K562 (cell line): ENCODE measurements around the gene NPC1L1. TPM values are rescaled to one million over a fixed set of nuclear protein-coding genes. Genes with fewer than 3 reads are reported as not detected.

Experiments
- ATAC-seq: fragments of 200-7000 bp; cut with Tn5 transposase; 3 replicates; pipeline ENCODE4 v1.9.1; 2020; ENCODE audit warnings: moderate library complexity
- BruUV-seq: library from RNA; stranded (reverse); fragments of 400-500 nt; replicated peaks from 2 replicates; lab custom pipeline; 2021; lab: Mats Ljungman, UMichigan
- CTCF ChIA-PET: fragments of 300-600 bp; formaldehyde crosslinking; extraction: SDS; loops from one replicate; lab custom pipeline; 2021; ENCODE audit warnings: low intra/inter-chr PET ratio; lab: Yijun Ruan, JAX
- POLR2A ChIA-PET: fragments of 300-600, 350-650 bp; sonication (Branson Sonifier 250); formaldehyde crosslinking; extraction: SDS; loops from one replicate; lab custom pipeline; 2021; ENCODE audit warnings: antibody characterized with exemption, inconsistent platforms; lab: Yijun Ruan, JAX
- DNase-seq, 4 experiments: peaks; one replicate each; pipeline versions ENCODE4 v3.0.0 to v3.0.0-alpha.2; 2011 to 2018; ENCODE audit warnings: low spot score in 3 of 4, mixed read lengths in 3 of 4; ENCODE audit errors: extremely low read depth in 1 of 4
- FAIRE-seq: peaks from 2 replicates; lab custom pipeline; 2011; peaks lifted over from hg19 to GRCh38; lab: Jason Lieb, UNC
- H2AFZ ChIP-seq: 2 replicates; pipeline ENCODE4 v1.6.0; 2011; ENCODE audit warnings: low read depth, low read length, control low read depth, inconsistent platforms
- H3K27ac ChIP-seq: fragments of 200-600 bp; 3 replicates; pipeline ENCODE4 v1.8.0; 2011; ENCODE audit warnings: low read depth, mild to moderate bottlenecking, control low read depth, inconsistent platforms, low read length, moderate library complexity, mixed read lengths; ENCODE audit errors: extremely low read depth
- H3K27me3 ChIP-seq, 2 experiments: fragments of 300-600 bp in 1 of 2; 2 replicates in 1 of 2; 3 replicates in 1 of 2; pipeline versions ENCODE4 v1.6.0 to v1.8.0; 2011; ENCODE audit warnings: inconsistent platforms in 2 of 2, low read length in 2 of 2, mild to moderate bottlenecking in 1 of 2, mixed read lengths in 1 of 2, moderate library complexity in 1 of 2; ENCODE audit not compliant: control insufficient read depth in 2 of 2, insufficient read depth in 2 of 2
- H3K36me3 ChIP-seq: fragments of 300-600 bp; 3 replicates; pipeline ENCODE4 v1.8.0; 2011; ENCODE audit warnings: mild to moderate bottlenecking, low read length, inconsistent platforms; ENCODE audit not compliant: control insufficient read depth, insufficient read depth
- H3K4me1 ChIP-seq, 2 experiments: fragments of 200-600 bp in 1 of 2; replicated peaks in 1 of 2; 2 replicates in 1 of 2; 3 replicates in 1 of 2; pipeline versions ENCODE4 v1.5.1 to v1.8.0; 2011; ENCODE audit warnings: inconsistent platforms in 2 of 2, low read length in 2 of 2, mild to moderate bottlenecking in 1 of 2, mixed read lengths in 1 of 2, moderate library complexity in 1 of 2; ENCODE audit not compliant: control insufficient read depth in 2 of 2, insufficient read depth in 2 of 2
- H3K4me2 ChIP-seq: 2 replicates; pipeline ENCODE4 v1.6.1; 2011; ENCODE audit warnings: low read length, control low read depth, inconsistent platforms, mixed read lengths; ENCODE audit not compliant: insufficient read depth
- H3K4me3 ChIP-seq: fragments of 200-600 bp; sonication (generic), shearing (Covaris generic); 2 replicates; pipeline ENCODE4 v1.5.1; 2016; ENCODE audit warnings: control low read depth, inconsistent platforms
- H3K79me2 ChIP-seq: fragments of 200-600 bp; 3 replicates; pipeline ENCODE4 v1.8.0; 2011; ENCODE audit warnings: low read length, inconsistent platforms; ENCODE audit not compliant: control insufficient read depth, insufficient read depth
- H3K9ac ChIP-seq, 2 experiments: 2 replicates each; pipeline versions ENCODE4 v1.6.0 to v1.6.1; 2011; ENCODE audit warnings: low read depth in 2 of 2, low read length in 2 of 2, control low read depth in 1 of 2, inconsistent platforms in 1 of 2, mild to moderate bottlenecking in 1 of 2, mixed read lengths in 1 of 2; ENCODE audit not compliant: insufficient read depth in 1 of 2
- H3K9me1 ChIP-seq: one replicate; pipeline ENCODE4 v1.6.0; 2011; ENCODE audit warnings: inconsistent platforms, mild to moderate bottlenecking, low read length, moderate library complexity; ENCODE audit not compliant: control insufficient read depth, insufficient read depth
- H3K9me3 ChIP-seq: replicated peaks from 2 replicates; pipeline ENCODE4 v1.5.1; 2011; ENCODE audit warnings: low read depth, low read length, inconsistent platforms; ENCODE audit not compliant: control insufficient read depth, insufficient read depth
- H4K20me1 ChIP-seq: replicated peaks from 2 replicates; pipeline ENCODE4 v1.6.1; 2011; ENCODE audit warnings: low read length, inconsistent platforms, mixed read lengths; ENCODE audit not compliant: control insufficient read depth, insufficient read depth
- CBFA2T3 ChIP-seq: fragments of 450-650 bp; IDR thresholded peaks from 2 replicates; pipeline ENCODE4 v1.6.1; 2017
- E4F1 ChIP-seq: fragments of 250-450 bp; sonication (Bioruptor Pico); IDR thresholded peaks from 2 replicates; pipeline ENCODE4 v1.5.0; 2021; ENCODE audit warnings: mild to moderate bottlenecking, borderline replicate concordance
- KAT7 ChIP-seq: sonication (generic); formaldehyde crosslinking; IDR thresholded peaks from 2 replicates; pipeline ENCODE4 v1.8.0; 2022; ENCODE audit warnings: missing genetic modification reagents, mild to moderate bottlenecking, borderline replicate concordance
- POLR2H ChIP-seq: IDR thresholded peaks from 2 replicates; pipeline ENCODE4 v1.6.1; 2016; ENCODE audit warnings: missing genetic modification characterization, low read depth, mild to moderate bottlenecking, control low read depth, missing compliant biosample characterization, moderate library complexity
- RBM14 ChIP-seq: fragments of 200-400 bp; formaldehyde crosslinking; IDR thresholded peaks from 2 replicates; pipeline ENCODE4 v1.6.1; 2018; ENCODE audit warnings: low read depth, mild to moderate bottlenecking, low read length, moderate library complexity, borderline replicate concordance; ENCODE audit not compliant: insufficient read depth
- SMAD2 ChIP-seq: fragments of 150-350 bp; IDR thresholded peaks from 2 replicates; pipeline ENCODE4 v1.6.1; 2014; ENCODE audit warnings: low read depth, mild to moderate bottlenecking, low read length
- SRF ChIP-seq, 2 experiments: fragments of 250-450, 450-650 bp in 1 of 2; sonication (Bioruptor Pico) in 1 of 2; sonication (generic) in 1 of 2; formaldehyde crosslinking; IDR thresholded peaks; 2 replicates each; pipeline versions ENCODE4 v1.5.0 to v1.5.1; 2020 to 2022; ENCODE audit warnings: mild to moderate bottlenecking in 1 of 2, missing genetic modification reagents in 1 of 2
- TAL1 ChIP-seq: fragments of 450-650 bp; IDR thresholded peaks from 2 replicates; pipeline ENCODE4 v1.6.1; 2016; ENCODE audit warnings: mild to moderate bottlenecking
- TBL1XR1 ChIP-seq, 2 experiments: IDR thresholded peaks; 2 replicates each; pipeline ENCODE4 v1.6.1; 2012; ENCODE audit warnings: improper control_type of control experiment in 2 of 2, low read length in 2 of 2, mild to moderate bottlenecking in 1 of 2
- TCF3 ChIP-seq: sonication (generic); formaldehyde crosslinking; IDR thresholded peaks from 2 replicates; pipeline ENCODE4 v1.4.0; 2020; ENCODE audit warnings: mild to moderate bottlenecking, missing genetic modification reagents
- ZFP1 ChIP-seq: fragments of 450-650 bp; formaldehyde crosslinking; IDR thresholded peaks from 2 replicates; pipeline ENCODE4 v1.4.0; 2020; ENCODE audit warnings: mild to moderate bottlenecking, mixed read lengths
- ZNF696 ChIP-seq: fragments of 250-450 bp; sonication (Bioruptor Pico); conservative IDR thresholded peaks from 2 replicates; pipeline ENCODE4 v1.4.0; 2020; ENCODE audit warnings: mild to moderate bottlenecking, moderate library complexity
- WGBS: fragments of 100-300 bp; shearing (Covaris generic); methylation state at CpG from one replicate; pipeline ENCODE4 v1.1.6; 2016; ENCODE audit warnings: low coverage, mixed read lengths; ENCODE audit not compliant: insufficient coverage; ENCODE audit errors: missing lambda C conversion rate; 5-methylcytosine and 5-hydroxymethylcytosine counted together
- in situ Hi-C: fragments of 300-500 bp; cut with MboI; formaldehyde crosslinking; loops from 4 replicates; pipeline ENCODE4 v1.15.0; 2018; ENCODE audit warnings: inconsistent platforms, mixed read lengths
- intact Hi-C: fragments of 100-400 bp; cut with micrococcal nuclease; formaldehyde crosslinking; loops from 2 replicates; pipeline ENCODE4 v1.14.2; 2022
- polyA plus RNA-seq, 8 experiments: library from polyadenylated mRNA; depleted of rRNA in 4 of 8; stranded (reverse) in 5 of 8; unstranded in 3 of 8; fragments of >200 nt; fragmentation: Nextera tagmentation in 2 of 8; fragmentation: Illumina TruSeq in 1 of 8; extraction: Ambion mirVana in 2 of 8; extraction: Trizol in 1 of 8; gene quantifications; 2 replicates each; pipeline versions ENCODE4 v1.2.1 to v1.2.3, GENCODE V29; 2011 to 2014; ENCODE audit warnings: inconsistent platforms in 1 of 8, missing spikeins in 1 of 8
- total RNA-seq, 7 experiments: library from RNA; depleted of rRNA in 6 of 7; stranded (reverse); fragments of >200 nt in 6 of 7; fragmentation: Illumina TruSeq in 2 of 7; extraction: Trizol in 2 of 7; gene quantifications; 2 replicates each; pipeline versions ENCODE4 v1.2.1 to v1.2.3, GENCODE V29; 2011 to 2021; ENCODE audit warnings: low replicate concordance in 1 of 7

The NPC1L1 gene
- total and polyA plus RNA-seq, 9 of the 15 experiments (the other 6 are each of a cell fraction or from before 2014, with no cell fraction given), result 0.01 to 0.18 (median 0.07) TPM; not detected in 4

GRCh38 chr7:44505595-44505994 is 35.5 kb downstream of the NPC1L1 start:
- H3K79me2 ChIP-seq, result no peaks in the 10 kb centered on the region
- ATAC-seq, result no peak
- DNase-seq, result no peak
- H3K4me3 ChIP-seq, result no peak overlapping the region
- no peak for FAIRE-seq
- H3K27me3 ChIP-seq, result no peaks in the 10 kb centered on the region
- CTCF ChIA-PET, result no interaction called here
- no TSS peak for BruUV-seq
- H3K4me2 ChIP-seq, result no peak overlapping the region
- no peak overlapping the region for H3K27ac ChIP-seq
- POLR2A ChIA-PET, result interaction anchor here (0.5 kb wide), 1 partner anchor 784 kb away, joined by 3 read pairs; no protein-coding TSS in a partner anchor
- no peak for TF ChIP-seq ZFP1
- TF ChIP-seq TBL1XR1 (IDR thresholded peaks at IDR 0.05; ENCODE audit: low read length in 2 of 2), result no peak
- in situ Hi-C loops (no loop called here), intact Hi-C loops (no loop called here)
- H2AFZ ChIP-seq, result no peak overlapping the region
- no peaks in the 10 kb centered on the region for H3K4me1 ChIP-seq
- WGBS, result 8% methylated on average over 3 of the region's 3 CpGs
- no peaks in the 10 kb centered on the region for H3K9me1 ChIP-seq
- peaks cover 2% of the 10 kb centered on the region; the same call in 1 of the 2 replicates for H3K9me3 ChIP-seq
- H4K20me1 ChIP-seq, result no peaks in the 10 kb centered on the region
- no peaks in the 10 kb centered on the region for H3K36me3 ChIP-seq
- H3K9ac ChIP-seq, result no peak overlapping the region

- Histone ChIP-seq H3K4me3 (no peak overlapping the region), H3K4me1 (peaks cover 2 to 22% of the 10 kb centered on the region in 2 experiments; a peak in 3 of 5 replicates), H3K36me3 (no peaks in the 10 kb centered on the region), H3K27me3 (no peaks in the 10 kb centered on the region), H4K20me1 (no peaks in the 10 kb centered on the region), H3K9ac (no peak overlapping the region), H3K4me2 (peak overlapping the region; percentile 1; the same call in 1 of the 2 replicates), H2AFZ (peak overlapping the region; percentile 74), H3K27ac (no peak overlapping the region), H3K79me2 (no peaks in the 10 kb centered on the region), H3K9me1 (no peaks in the 10 kb centered on the region), H3K9me3 (no peaks in the 10 kb centered on the region)
- DNase-seq (peak in 1 of 4 experiments; percentile 17), ATAC-seq (peak; percentile 39), FAIRE-seq (peak; percentile 15)
- ChIA-PET POLR2A (interaction anchor here (0.7 to 1.1 kb wide), 2 partner anchors 14 to 36 kb away, joined by 3 to 4 read pairs; no protein-coding TSS in a partner anchor), CTCF (no interaction called here)
- intact Hi-C loops (loop anchor here (5.0 kb wide), 1 partner anchor 69 kb away; no protein-coding TSS in a partner anchor), in situ Hi-C loops (no loop called here)
- no TSS peak for BruUV-seq
- 7% methylated on average over 4 of the region's 4 CpGs for WGBS
- TF ChIP-seq TCF3 (CRISPR knock-in tag) (peak; percentile 59), SRF (CRISPR knock-in tag; IDR thresholded peaks at IDR 0.05) (peak in 1 of 2 experiments; percentile 50; a peak in 1 of 4 replicates), KAT7 (CRISPR knock-in tag) (no peak), POLR2H (no peak), E4F1 (CRISPR knock-in tag) (no peak), CBFA2T3 (peak; percentile 67), RBM14 (no peak), TAL1 (peak; percentile 42; the same call in 1 of the 2 replicates), ZNF696 (no peak), SMAD2 (no peak)
These were observed 42.7 kb downstream of the NPC1L1 start for GRCh38 chr7:44498230-44498954.
